NCI-H524 (cell line): ENCODE measurements around the gene KCNG4.
"Not testable (repeated sequence)": the region's sequence is repeated elsewhere in the genome, so short reads cannot be mapped to it uniquely, and the experiment has no call there.

Experiments
- DNase-seq, 2 experiments: peaks; one replicate each; lab custom pipeline; 2025; lab: John Stamatoyannopoulos, UW

Gene KCNG4

DNA sequence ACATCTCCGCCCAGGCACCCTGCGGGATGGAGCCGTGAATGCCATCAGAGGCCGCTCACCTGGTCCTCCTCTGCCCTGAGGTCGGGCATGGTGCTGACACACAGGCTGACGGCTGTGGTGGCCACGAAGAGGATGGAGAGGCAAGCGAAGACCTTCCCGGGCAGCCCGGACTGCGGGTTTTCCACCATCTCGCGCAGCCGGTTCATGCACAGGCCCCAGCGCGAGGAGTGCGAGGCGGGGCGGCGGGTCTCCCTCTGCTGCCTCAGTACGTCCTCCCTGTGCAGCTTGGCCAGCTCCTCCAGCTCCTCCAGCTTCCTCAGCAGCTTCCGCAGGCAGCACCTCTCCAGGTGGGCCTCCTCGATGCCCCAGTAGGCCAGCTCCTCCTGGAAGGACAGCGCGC, 3.1 kb downstream of the KCNG4 start:
- DNase-seq, result no peak

DNA sequence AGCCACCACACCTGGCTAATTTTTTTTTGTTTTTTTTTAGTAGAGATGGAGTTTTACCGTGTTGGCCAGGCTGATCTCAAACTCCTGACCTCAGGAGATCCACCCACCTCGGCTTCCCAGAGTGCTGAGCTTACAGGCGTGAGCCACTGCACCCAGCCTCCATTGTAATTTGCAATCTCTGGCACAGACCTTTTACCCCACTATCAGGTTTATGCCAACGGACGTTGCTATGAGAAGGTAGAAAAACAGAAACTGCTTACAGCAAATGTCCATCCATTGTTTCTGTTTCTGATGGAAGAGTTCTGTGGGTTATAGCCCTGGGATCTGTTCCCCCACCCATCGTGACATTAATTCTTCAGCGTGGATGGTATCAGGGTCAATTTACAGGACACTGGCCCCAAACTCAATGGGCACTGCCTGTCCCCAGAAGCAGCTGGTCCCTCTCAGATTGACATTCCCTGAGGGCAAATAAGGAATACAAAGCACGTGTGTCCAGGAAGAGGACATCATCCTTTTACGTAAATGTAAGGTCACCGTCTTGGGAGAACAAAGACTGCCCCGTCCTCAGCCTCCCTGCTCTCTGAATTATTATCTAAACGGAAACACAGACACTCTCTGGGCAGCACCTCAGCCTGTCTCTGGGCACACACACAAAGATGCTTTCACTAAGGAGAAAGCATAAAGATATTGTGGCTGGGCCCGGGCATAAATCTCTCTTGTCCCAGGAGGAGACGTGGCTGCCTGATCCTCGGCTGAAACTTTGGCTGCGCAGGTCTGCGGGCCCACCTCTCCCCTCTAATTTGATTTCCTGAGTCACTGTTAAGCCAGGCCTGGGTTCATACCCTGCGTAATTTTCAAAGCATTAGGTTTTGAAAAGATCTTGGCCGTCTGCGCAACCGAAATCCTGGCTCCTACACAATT, 5.2 kb downstream of the KCNG4 start:
- DNase-seq, result no peak

DNA sequence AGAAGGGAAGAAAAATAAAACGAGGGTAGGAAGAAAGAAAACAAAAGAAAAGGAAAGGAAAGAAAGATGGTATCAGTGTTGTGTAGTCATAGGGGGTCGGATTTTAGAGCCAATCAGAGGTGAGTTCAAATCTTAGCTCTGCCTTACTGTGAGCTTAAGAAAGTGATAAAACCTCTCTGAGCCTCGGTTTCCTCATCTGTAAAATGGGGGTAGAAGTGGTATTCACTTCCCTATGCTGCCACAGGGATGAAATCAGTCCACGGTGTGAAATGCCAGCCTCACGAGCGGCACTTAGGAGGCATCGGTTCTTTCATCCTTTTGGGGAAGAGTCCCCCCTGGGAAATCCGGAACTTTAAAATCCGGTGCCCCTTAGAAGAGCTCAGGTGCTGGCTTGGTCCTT, 6.1 kb downstream of the KCNG4 start:
- DNase-seq, result no peak

DNA sequence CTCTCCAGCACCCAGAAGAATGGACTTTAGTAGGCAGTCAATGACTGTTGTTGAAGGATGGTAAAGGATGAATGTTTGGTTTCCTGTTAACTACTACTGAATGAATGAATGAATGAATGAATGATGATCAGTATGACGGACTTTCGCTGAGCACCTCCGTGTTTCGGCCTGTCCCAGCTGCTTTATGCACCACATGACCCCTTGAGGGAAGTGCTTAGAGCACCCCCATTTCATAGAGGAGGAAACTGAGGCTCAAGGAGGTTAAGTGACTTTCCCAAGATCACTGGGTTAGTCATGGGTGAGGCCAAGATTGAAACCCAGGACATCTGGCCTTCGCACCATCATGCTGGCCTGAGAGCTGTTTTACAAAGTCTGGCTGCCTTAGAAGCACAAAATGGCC, 6.8 kb downstream of the KCNG4 start:
- DNase-seq, result no peak

DNA sequence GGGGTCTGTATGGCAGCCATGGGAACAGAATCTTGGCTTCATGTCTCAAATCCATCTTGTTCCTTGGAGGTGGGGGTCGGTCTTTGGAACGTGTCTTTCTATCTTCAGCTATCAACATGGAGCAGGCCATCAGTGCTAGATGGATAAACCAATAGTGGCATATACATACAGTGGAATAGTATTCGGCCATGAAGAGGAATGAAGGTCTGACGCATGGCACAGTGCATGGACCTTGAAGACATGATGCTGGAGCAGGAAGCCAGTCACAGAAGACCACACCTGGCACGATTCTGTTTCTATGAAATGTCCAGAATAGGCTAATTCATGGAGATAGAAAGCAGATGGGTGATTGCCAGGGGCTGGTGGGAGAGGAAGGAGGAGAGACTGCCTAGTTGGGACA, 7.8 kb downstream of the KCNG4 start:
- no peak for DNase-seq

DNA sequence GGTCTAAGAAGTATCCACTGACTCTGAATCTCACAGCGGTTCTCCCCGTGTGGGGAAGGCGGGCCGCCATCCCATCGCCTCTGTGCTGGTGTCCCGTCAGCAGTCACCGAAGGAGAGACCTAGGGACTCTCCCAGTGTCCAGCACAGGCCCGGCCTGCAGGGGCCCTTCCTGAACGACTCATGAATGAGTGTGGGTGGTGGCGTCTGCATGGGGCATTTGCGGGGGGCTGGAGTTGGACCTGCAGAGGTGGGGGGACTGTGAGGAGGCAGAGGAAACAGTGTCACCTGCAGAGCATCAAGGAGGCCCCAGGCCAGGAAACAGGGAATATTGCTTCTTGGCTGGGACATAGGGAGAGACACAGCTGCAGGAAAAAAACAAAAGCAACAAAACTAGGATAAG, 10.3 kb downstream of the KCNG4 start:
- DNase-seq, result no peak

DNA sequence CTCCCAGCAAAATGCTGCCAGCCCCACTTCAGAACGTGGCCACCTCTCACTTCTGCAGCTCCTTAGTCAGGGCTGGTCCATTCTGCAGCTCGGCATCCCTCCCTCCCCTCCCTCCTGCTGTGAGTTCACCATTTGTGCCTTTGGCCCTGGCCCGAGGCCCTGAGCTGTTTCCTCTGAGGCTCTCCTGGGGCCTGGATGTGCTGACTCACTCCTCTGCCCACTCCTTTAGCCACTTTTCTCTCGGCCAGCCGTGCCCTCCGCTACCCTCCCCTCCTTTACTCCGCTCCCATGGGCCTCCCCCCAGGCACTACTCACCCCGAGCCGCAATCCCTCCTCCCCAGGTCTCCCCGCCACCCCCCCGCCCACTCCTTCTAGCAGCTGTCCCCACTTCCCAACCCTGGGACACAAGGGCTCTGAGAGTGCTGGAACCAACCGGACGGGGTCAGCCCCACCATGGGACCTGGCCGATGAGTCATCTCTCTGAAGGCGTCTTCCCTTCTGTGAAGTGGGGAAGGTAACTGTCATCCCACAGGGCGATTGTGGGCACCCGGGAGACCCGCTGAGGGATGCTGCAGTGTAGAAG, 11.5 kb downstream of the KCNG4 start:
- peak; percentile 69 to 74 for DNase-seq

DNA sequence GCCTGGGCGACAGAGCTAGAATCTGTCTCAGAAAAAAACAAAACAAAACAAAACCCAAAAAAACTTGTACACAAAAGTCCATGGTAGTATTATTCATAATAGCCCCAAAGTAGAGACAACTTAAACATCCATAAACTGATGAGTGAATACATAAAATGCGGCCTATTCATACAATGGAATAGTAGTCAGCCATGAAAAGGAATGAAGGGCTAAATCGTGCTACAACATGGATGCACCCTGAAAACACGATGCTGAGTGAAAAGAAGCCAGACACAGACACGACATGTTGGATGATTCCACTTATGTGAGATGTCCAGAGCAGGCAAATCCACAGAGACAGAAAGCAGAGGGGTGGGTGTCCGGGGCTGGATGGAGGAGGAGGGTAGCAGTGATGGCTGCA, 12.3 kb downstream of the KCNG4 start:
- no peak for DNase-seq

DNA sequence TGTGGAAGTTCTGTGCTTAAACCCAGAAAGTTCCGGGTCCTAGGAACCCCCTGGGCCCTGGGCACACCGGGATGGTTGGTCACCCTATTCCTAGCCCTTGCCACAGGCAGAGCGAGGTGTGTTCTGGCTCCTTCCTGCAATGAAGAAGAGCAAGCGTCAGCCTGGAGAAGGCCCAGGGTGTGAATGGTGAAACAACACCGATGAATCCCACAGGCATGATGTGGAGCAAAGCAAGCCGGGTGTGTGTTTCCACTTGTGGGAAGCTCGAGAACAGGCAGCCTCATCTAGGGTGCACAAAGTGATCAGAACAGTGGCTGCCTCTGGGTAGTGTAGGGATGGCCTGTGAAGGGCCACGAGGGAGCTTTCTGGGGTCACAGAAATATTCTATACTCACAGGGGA, 13.8 kb downstream of the KCNG4 start:
- no peak for DNase-seq

DNA sequence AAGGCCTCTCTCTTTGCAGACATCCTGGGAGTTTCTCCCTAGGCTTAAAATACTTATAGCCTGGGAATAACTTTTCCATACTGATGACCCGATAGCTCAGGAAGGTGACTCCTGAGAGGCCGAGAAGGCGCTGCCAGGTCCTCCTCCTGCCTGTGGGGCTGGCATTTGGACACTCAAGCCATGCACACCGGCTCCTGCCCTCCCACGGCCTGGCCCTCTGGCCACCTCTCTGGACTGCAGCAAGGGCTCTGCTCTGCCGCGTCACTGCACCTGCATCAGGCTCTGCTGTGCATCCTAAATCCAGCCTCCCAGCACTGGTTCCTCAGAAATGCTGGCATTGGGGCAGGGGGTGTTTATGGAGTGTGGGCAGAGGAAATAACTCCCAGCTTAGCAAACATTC, 14.2 kb downstream of the KCNG4 start:
- DNase-seq, result no peak

DNA sequence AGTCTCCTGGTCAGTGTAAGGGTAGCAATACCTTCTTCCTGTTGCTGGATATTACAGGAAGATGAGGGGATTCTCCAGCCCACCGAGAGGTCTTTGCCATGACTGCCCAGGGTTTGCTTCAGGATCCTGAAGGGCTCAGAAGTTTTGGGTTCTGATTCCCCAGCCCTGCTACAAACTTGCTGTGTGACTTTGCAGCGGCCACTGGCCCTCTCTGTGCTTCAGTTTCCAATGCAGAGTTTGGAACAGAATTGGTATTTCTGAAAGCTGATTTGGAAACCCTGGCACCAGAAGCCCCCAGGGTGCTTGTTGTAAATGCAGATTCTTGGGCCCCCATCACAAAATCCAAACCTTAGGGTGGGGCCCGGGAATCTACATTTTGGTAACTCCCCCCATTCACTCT, 14.7 kb downstream of the KCNG4 start:
- DNase-seq, result no peak

DNA sequence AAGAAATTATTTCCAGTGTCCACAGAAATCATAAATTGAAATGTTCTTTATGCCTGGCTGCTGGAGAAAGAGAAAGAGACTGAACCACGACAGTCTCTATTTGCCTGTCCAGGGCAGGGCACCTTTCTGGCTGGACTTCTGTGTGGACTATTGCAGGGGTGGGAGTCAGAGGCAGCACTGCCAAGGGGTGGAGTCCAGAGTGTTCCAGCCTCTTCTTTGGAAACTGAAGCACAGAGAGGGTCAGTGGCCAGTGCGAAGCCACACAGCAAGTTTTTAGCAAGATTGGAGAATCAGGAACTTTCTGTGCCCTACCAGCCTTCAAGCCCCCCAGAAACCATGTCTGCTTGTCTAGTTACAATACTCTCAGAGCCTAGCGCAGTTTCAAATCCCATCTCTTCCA, 15.3 kb downstream of the KCNG4 start:
- no peak for DNase-seq

DNA sequence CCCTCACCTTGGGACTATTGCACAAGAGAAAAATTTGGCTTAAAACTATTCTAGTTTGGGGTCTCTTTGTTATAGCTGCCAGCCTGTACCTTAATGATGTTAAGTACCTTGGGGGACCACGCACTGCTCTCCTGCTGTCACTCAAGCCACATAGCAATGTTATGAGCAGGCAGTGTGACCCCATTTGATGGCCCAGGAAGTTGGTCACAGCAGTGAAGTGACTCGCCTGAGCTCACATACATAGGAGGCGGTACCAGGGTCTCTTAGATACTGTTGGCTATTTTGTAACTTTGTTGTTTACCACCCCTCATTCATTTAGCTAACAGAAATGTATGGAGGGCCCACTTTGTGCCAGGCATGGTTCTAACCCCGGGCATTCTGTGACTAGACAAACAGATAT, 16.4 kb downstream of the KCNG4 start:
- no peak for DNase-seq

DNA sequence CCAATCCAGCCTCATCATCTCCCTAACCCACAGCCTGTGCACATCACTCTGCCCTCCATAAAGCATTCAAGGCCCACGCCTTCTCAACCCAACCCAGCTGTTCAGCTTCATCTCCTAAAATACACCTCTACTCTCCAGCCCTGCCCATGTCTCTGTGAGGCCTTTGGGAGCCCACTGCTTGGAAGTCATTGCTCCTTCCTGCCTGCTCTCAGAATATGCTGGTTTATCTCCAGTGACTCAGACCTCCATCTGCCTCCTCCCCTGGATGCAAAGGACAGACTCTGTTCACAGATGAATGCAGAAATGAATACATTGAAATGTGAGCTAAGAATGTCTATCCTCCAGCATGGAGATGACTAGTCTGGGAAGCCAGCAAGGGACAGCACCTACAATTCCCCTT, 19.0 kb downstream of the KCNG4 start:
- peak in 1 of 2 experiments; percentile 24 for DNase-seq

DNA sequence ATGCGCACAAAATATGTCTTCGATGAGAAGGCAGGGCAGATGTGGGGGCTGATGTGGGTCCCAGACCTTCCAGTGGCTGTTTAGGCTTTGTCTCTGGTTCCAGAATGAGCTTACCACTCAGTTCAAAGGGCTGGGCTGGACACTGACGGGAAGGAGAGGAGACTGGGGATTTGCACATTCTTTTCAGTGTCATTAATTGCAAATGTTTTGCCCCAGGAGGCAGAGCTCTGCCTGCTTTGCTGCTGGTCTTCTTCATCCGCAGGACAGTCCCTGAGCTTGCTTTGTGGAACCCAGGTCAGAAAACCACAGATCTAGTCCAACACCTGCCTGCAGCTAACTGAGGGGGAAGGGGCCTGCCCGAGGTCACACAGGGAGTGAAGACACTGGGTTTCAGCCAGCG, 20.9 kb downstream of the KCNG4 start:
- DNase-seq, result no peak

DNA sequence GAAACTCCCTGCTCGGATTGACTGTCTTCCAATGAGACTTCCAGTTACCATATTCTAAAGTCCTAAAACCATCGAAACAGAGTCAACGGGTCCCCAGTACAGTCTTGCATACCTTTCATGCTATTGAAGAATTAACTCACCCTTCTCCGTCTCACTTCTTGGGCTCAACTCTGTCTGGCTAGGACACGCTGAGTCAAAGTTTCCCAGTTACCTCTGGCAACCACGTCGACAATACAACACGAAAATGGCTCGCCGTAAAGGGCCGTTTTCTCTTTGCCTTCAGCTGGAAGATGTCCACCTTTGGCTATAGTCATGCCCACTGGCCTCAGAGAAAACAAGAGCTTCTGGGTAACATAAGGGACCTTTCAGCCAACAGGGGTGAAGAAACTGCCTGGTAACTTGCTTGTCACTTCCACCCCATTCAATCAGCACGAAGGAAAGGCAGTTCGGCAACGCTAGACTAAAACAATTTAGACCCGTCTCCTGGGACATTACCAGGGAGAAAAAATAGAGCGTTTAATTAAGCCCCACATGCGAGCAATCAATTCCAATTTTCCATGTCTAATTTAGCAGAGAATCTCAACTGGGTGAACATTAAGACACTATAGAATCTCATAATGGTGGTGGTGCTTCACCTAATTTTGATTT, 21.5 kb downstream of the KCNG4 start:
- DNase-seq, result no peak

DNA sequence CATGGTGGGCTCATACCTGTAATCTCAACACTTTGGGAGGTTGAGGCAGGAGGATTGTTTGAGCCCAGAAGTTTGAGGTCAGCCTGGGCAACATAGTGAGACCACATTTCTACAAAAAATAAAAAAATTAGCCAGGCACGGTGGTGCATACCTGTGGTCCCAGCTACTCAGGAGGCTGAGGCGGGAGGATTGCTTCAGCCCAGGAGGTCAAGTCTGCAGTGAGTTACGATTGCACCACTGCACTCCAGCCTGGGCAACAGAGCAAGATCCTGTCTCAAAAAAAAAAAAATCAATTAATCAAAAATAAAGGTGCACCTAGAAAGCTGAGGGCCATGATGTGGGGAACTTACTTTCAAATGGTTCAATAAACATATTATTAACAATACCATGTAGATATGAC, 23.7 kb downstream of the KCNG4 start:
- not testable (repeated sequence) for DNase-seq

DNA sequence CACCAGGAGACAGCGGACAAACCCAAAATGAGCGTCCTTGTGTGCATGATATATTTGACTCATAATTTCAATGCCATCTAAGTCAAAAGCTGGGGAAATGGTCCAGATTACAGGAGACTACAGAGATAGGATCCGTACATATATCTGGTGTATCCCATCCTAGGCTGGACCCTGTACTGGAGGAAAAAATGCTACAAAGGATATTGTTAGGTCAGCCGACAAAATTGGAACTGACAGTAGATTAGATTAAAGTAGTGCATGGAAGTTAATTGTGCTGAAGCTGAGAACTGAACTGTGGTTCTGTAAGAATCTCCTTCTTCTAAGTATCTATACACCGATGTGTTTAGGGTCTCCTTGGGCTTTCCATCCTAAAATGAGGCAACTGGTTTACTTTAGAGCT, 24.3 kb downstream of the KCNG4 start:
- no peak for DNase-seq

DNA sequence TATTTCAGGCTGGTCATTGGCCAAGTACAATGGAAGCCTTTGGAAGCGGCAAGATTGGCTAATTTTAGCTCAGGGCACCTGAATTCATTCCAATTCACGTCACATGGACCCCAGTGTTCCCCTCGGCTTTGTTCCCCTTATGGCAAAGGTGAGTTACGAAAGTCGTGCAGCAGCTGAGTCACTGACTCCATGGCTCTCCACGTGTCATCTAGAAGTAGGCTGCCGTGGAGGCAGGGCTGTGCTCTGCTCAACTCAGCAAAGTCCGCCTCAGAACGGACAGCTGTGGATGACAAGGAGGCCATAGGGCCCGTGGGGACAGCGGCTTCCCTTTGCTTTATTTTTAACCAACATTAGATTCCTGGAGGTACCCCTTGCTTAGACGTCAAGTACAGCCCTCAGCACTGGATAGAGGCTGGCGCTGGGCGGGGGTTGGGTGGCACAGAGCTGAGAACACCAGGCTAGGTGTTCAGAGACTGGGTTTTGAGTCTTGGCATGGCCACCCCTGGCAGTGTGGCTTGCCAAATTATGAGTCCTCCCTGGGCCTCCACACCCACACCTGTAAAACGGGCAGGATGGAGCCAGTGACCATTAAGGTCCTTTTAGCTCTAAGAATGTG, 25.3 kb downstream of the KCNG4 start:
- no peak for DNase-seq

DNA sequence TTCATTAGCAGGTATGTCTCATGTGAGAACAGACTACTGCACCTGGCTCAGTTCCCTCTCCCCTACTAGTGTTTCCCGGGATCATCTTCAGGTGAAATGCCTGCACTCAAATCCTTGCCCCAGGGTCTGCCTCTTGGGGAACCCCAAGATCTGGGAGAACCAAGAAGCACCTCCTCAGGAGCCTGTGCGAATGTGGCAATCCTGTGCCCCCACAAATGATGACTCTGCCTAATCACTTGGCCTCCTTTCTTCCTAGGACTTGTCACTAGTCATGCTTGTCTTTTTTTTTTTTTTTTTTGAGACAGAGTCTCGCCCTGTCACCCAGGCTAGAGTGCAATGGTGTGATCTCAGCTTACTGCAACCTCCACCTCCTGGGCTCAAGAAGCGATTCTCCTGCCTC, 27.2 kb downstream of the KCNG4 start:
- no peak for DNase-seq

DNA sequence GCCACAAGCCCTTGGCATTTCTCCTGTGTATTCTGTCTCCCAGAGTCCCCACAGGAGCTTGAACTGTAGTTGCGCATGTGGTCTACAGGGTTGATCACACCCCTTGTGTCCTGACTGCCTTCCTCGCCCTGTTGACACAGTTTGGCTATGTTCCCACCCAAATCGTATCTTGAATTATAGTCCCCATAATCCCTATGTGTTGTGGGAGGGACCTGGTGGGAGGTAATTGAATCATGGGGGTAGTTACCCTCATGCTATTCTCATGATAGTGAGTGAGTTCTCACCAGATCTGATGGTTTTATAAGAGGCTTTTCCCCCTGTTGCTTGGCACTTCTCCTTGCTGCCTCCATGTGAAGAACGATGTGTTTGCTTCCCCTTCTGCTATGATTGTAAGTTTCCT, 27.7 kb downstream of the KCNG4 start:
- DNase-seq, result no peak

DNA sequence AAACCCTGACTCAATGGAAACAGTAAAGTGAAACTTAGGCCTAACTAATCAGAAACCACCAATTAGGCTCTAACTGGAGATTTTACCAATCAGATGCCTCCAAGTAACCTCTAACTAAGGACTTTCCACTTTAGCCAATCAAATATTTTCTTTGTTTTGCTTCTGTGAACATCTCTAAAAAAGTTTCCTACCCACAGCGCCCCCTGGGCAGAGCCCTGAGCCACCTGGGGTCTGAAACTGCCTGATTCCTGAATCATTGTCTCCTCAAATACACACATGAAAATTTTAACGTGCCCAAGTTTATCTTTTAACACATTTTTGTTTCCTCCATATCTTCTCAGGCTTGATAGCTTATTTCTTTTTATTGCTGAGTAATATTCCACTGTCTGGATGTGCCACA, 29.8 kb downstream of the KCNG4 start:
- DNase-seq, result no peak

DNA sequence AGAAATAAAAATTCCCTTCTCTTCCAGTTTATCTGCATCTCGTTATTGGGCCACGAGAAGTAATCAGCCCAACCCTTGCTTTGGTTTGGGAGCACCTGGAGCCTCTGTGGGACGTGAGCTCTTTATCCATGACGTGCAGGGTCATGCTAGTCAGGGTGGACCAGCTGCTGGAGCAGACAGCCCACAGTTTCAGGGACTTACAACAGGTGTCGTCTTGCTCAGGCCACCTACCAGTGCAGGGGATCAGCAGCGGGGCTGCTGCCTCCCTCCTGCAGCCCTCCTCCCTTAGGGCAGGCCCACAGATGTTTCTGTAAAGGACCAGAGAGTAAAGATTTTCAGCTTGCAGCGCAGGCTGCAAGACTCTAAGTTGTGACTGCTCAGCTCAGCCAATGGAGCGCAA, 31.9 kb downstream of the KCNG4 start:
- DNase-seq, result peak; percentile 69 to 94
